ENCODE results near the gene TRAF4.
"Not testable (repeated sequence)": the region's sequence is repeated elsewhere in the genome, so short reads cannot be mapped to it uniquely, and the experiment has no call there.

TRAF4 gene

GRCh38 chr17:28773736-28774135, 29.9 kb downstream of the TRAF4 start:
- DNase-seq (ENCODE audit: extremely low spot score) = no peak
- CTCF ChIA-PET = interaction anchor here (0.6 to 1.9 kb wide), 6 partner anchors 9 to 339 kb away, joined by 3 to 20 read pairs (median 9); partner anchors contain the start of gene TLCD1
- POLR2A ChIA-PET = interaction anchor here (0.9 kb wide), 1 partner anchor 70 kb away, joined by 3 read pairs; no protein-coding TSS in a partner anchor
- TF ChIP-seq PKNOX1 (IDR thresholded peaks at IDR 0.05) (no peak), BHLHE40 (IDR thresholded peaks at IDR 0.05; ENCODE audit: borderline replicate concordance) (no peak), ZNF384 (IDR thresholded peaks at IDR 0.05) (no peak), ELF4 (IDR thresholded peaks at IDR 0.05) (no peak), FOXK2 (IDR thresholded peaks at IDR 0.05) (no peak), L3MBTL2 (conservative IDR thresholded peaks at IDR 0.05) (no peak), NFRKB (IDR thresholded peaks at IDR 0.05) (no peak), FOXA1 (IDR thresholded peaks at IDR 0.05) (no peak), SUZ12 (IDR thresholded peaks at IDR 0.05) (no peak), LEF1 (IDR thresholded peaks at IDR 0.05; ENCODE audit: borderline replicate concordance) (no peak), TARDBP (IDR thresholded peaks at IDR 0.05) (no peak), CTBP1 (IDR thresholded peaks at IDR 0.05; ENCODE audit: borderline replicate concordance) (no peak), HDGF (IDR thresholded peaks at IDR 0.05; ENCODE audit: borderline replicate concordance) (no peak), FOXM1 (IDR thresholded peaks at IDR 0.05; ENCODE audit: borderline replicate concordance) (no peak), ARNT (IDR thresholded peaks at IDR 0.05) (no peak), SP1 (IDR thresholded peaks at IDR 0.05) (no peak)

GRCh38 chr17:28774206-28774605, 30.4 kb downstream of the TRAF4 start:
- CTCF ChIA-PET = interaction anchor here (0.6 to 1.9 kb wide), 6 partner anchors 10 to 338 kb away, joined by 3 to 20 read pairs (median 9); partner anchors contain the start of gene TLCD1
- TF ChIP-seq CTBP1 (IDR thresholded peaks at IDR 0.05; ENCODE audit: borderline replicate concordance) (no peak), PKNOX1 (IDR thresholded peaks at IDR 0.05) (no peak), ELF4 (IDR thresholded peaks at IDR 0.05) (no peak), NFRKB (IDR thresholded peaks at IDR 0.05) (no peak), FOXM1 (IDR thresholded peaks at IDR 0.05; ENCODE audit: borderline replicate concordance) (no peak), SUZ12 (IDR thresholded peaks at IDR 0.05) (no peak), FOXK2 (IDR thresholded peaks at IDR 0.05) (no peak), L3MBTL2 (conservative IDR thresholded peaks at IDR 0.05) (no peak), TARDBP (IDR thresholded peaks at IDR 0.05) (no peak), FOXA1 (IDR thresholded peaks at IDR 0.05) (no peak)
- POLR2A ChIA-PET = interaction anchor here (0.9 kb wide), 1 partner anchor 69 kb away, joined by 3 read pairs; no protein-coding TSS in a partner anchor
- no peak for DNase-seq (ENCODE audit: extremely low spot score)

- POLR2A ChIA-PET = no interaction called here
- TF ChIP-seq BHLHE40 (IDR thresholded peaks at IDR 0.05; ENCODE audit: borderline replicate concordance) = no peak
- TF ChIP-seq PKNOX1 (IDR thresholded peaks at IDR 0.05) = no peak
- TF ChIP-seq ZNF384 (IDR thresholded peaks at IDR 0.05) = no peak
- TF ChIP-seq CTBP1 (IDR thresholded peaks at IDR 0.05; ENCODE audit: borderline replicate concordance) = no peak
- TF ChIP-seq ARNT (IDR thresholded peaks at IDR 0.05) = no peak
- no peak for TF ChIP-seq L3MBTL2 (conservative IDR thresholded peaks at IDR 0.05)
- no peak for TF ChIP-seq TARDBP (IDR thresholded peaks at IDR 0.05)
- TF ChIP-seq ELF4 (IDR thresholded peaks at IDR 0.05) = no peak
- TF ChIP-seq NFRKB (IDR thresholded peaks at IDR 0.05) = no peak
- TF ChIP-seq FOXA1 (IDR thresholded peaks at IDR 0.05) = no peak
- TF ChIP-seq LEF1 (IDR thresholded peaks at IDR 0.05; ENCODE audit: borderline replicate concordance) = no peak
- TF ChIP-seq SUZ12 (IDR thresholded peaks at IDR 0.05) = no peak
- TF ChIP-seq HDGF (IDR thresholded peaks at IDR 0.05; ENCODE audit: borderline replicate concordance) = no peak
- no peak for TF ChIP-seq SP1 (IDR thresholded peaks at IDR 0.05)
- no peak for TF ChIP-seq FOXK2 (IDR thresholded peaks at IDR 0.05)
- CTCF ChIA-PET = interaction anchor here (1.2 kb wide), 1 partner anchor 14 kb away, joined by 4 read pairs; no protein-coding TSS in a partner anchor
- no peak for DNase-seq (ENCODE audit: extremely low spot score)
Measured at GRCh38 chr17:28777178-28777577, 33.4 kb downstream of the TRAF4 start.

- POLR2A ChIA-PET; DNase-seq (ENCODE audit: extremely low spot score): not testable (repeated sequence)
- CTCF ChIA-PET = interaction anchor here (1.6 kb wide), 1 partner anchor 16 kb away, joined by 4 read pairs; no protein-coding TSS in a partner anchor
Measured at GRCh38 chr17:28779601-28780000, 35.8 kb downstream of the TRAF4 start.

- POLR2A ChIA-PET = interaction anchor here (0.7 kb wide), 1 partner anchor 41 kb away, joined by 3 read pairs; no protein-coding TSS in a partner anchor
- TF ChIP-seq ELF4 (IDR thresholded peaks at IDR 0.05) (no peak), FOXM1 (IDR thresholded peaks at IDR 0.05; ENCODE audit: borderline replicate concordance) (no peak), TARDBP (IDR thresholded peaks at IDR 0.05) (no peak), ARNT (IDR thresholded peaks at IDR 0.05) (no peak), CTBP1 (IDR thresholded peaks at IDR 0.05; ENCODE audit: borderline replicate concordance) (no peak), SP1 (IDR thresholded peaks at IDR 0.05) (no peak), FOXA1 (IDR thresholded peaks at IDR 0.05) (no peak), NFRKB (IDR thresholded peaks at IDR 0.05) (no peak), SUZ12 (IDR thresholded peaks at IDR 0.05) (no peak), ZNF384 (IDR thresholded peaks at IDR 0.05) (no peak), FOXK2 (IDR thresholded peaks at IDR 0.05) (no peak), HDGF (IDR thresholded peaks at IDR 0.05; ENCODE audit: borderline replicate concordance) (no peak), PKNOX1 (IDR thresholded peaks at IDR 0.05) (no peak), LEF1 (IDR thresholded peaks at IDR 0.05; ENCODE audit: borderline replicate concordance) (no peak), BHLHE40 (IDR thresholded peaks at IDR 0.05; ENCODE audit: borderline replicate concordance) (no peak), L3MBTL2 (conservative IDR thresholded peaks at IDR 0.05) (no peak)
- DNase-seq (ENCODE audit: extremely low spot score) = no peak
- CTCF ChIA-PET = interaction anchor here (1.0 kb wide), 1 partner anchor 25 kb away, joined by 3 read pairs; no protein-coding TSS in a partner anchor
Measured at GRCh38 chr17:28783161-28783560, 39.4 kb downstream of the TRAF4 start.

Data from HEK293T (cell line).